Right lobe of liver (tissue), 6 donors: ENCODE data around the gene CCBE1. TPM values are rescaled to one million over a fixed set of nuclear protein-coding genes. Genes with fewer than 3 reads are reported as not detected.
"Not testable (repeated sequence)": the region's sequence is repeated elsewhere in the genome, so short reads cannot be mapped to it uniquely, and the experiment has no call there.

ENCODE experiments used
- ATAC-seq, 4 donors: fragments of 200-7000 bp; cut with Tn5 transposase; one replicate each; pipeline ENCODE4 v1.9.1; 2020; ENCODE audit warnings: mild to moderate bottlenecking in 4 of 4, moderate library complexity in 4 of 4
- DNase-seq, 3 donors: peaks; one replicate each; pipeline ENCODE4 v3.0.0-alpha.2; 2020
- H3K27ac ChIP-seq, 3 donors: fragments of 200-600 bp; one replicate each; pipeline ENCODE4 v1.8.0; 2022
- H3K27me3 ChIP-seq, 2 donors: fragments of 200-600 bp; one replicate each; pipeline ENCODE4 v1.8.0; 2022
- H3K36me3 ChIP-seq, 4 donors: fragments of 200-600 bp; sonication (generic) in 1 of 4; one replicate each; pipeline versions ENCODE4 v1.5.1 to v1.8.0; 2017 to 2022; ENCODE audit warnings: control low read depth in 1 of 4
- H3K4me1 ChIP-seq, 4 donors: fragments of 200-600 bp; sonication (generic) in 1 of 4; one replicate each; pipeline versions ENCODE4 v1.5.1 to v1.8.0; 2017 to 2022; ENCODE audit warnings: control low read depth in 1 of 4
- H3K4me3 ChIP-seq, 3 donors: fragments of 200-600 bp; one replicate each; pipeline ENCODE4 v1.8.0; 2022
- H3K9me3 ChIP-seq, 4 donors: fragments of 200-600 bp; sonication (generic) in 1 of 4; one replicate each; pipeline versions ENCODE4 v1.5.1 to v1.8.0; 2017 to 2022; ENCODE audit warnings: control low read depth in 1 of 4
- POLR2A ChIP-seq: fragments of 450-650 bp; IDR thresholded peaks from one replicate; pipeline ENCODE4 v1.6.1; 2017; ENCODE audit warnings: antibody characterized with exemption, mild to moderate bottlenecking
- WGBS: methylation state at CpG from one replicate; pipeline ENCODE4 v1.1.6; 2018; ENCODE audit warnings: low coverage, low lambda C conversion rate; ENCODE audit not compliant: insufficient coverage; ENCODE audit errors: missing lambda C conversion rate; 5-methylcytosine and 5-hydroxymethylcytosine counted together
- intact Hi-C, 2 donors: fragments of 100-400 bp; cut with DNase I; formaldehyde crosslinking; loops; one replicate each; pipeline versions ENCODE4 v1.11.2 to v1.14.1; 2022
- total RNA-seq, 6 experiments: library from RNA; depleted of rRNA in 2 of 6; stranded (reverse); fragments of >200 nt in 2 of 6; fragmentation: NEBNext Ultra II Directional in 3 of 6; extraction: Animal tissue kit (Norgen Biotek cat#: 25700) in 3 of 6; gene quantifications; one replicate each; pipeline versions ENCODE4 v1.1.0 to v1.2.4, GENCODE V29; 2016 to 2023
- TF ChIP-seq, protein P1 (sequence below), 4 donors: fragments of 200-600 bp in 3 of 4; fragments of 450-650 bp in 1 of 4; IDR thresholded peaks; one replicate each; pipeline versions ENCODE4 v1.5.1 to v1.8.0; 2016 to 2022; ENCODE audit warnings: antibody characterized with exemption in 4 of 4, mild to moderate bottlenecking in 2 of 4
- donor health status: DM: no; HTN: yes; CAD: no.
- donor health status: DM: no; HTN: no; CAD: no.
- donor health status: DM: no; HTN: no; CAD: no.
- donor health status: DM: no; HTN: yes; CAD: no.
- donor health status: DM: no; HTN: yes; CAD: no.

The CCBE1 gene
- total RNA-seq, 6 experiments from 2014 or later: 2.7 to 6.9 (median 4.3) TPM

DNA sequence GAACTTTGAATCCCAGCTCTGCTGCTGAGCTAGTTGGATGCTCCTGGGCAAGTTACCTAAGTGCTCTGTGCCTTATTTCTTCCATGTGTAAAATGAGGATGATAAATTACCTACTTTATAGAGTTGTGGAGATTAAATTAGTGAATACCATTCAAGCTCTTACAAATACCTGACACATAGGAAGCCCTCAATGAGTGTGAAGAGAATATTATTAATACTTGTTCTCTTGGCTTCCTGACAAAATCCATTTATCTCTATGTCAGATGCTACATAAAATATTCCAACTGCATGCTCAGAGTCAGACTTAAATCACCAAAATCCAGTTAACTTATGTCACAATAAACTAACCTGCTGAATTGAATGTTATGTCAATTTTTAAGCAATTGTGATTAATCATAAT, 42.9 kb upstream of the CCBE1 start:
- intact Hi-C loops: no loop called here
- no peak for DNase-seq
- no peaks in the 10 kb centered on the region for H3K4me1 ChIP-seq

DNA sequence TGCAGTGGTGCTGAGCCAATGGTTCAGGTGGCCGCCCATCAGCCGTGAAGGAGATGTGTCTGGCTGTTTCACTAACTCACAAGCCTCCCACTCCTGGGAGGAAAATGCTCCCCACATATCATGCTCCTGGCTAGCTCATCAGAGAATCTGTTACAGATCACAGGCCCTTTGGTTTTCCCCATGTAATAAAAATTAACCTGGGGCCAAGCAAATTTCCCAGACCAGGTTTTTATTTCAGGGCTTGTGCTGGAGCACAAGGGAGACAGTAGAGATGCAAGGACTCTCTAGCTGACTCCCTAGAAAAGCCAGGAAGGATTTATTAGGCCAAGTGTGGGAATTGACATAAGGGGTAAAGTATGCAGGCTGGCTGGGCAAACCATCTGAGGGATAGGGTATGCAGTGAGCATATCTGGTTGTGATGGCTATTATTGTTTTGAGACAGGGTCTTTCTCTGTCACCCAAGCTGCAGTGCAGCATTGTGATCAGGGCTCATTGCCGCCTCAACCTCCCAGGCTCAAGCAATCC, 40.6 kb upstream of the CCBE1 start:
- TF ChIP-seq POLR2A: no peak
- TF ChIP-seq, protein P1, sequence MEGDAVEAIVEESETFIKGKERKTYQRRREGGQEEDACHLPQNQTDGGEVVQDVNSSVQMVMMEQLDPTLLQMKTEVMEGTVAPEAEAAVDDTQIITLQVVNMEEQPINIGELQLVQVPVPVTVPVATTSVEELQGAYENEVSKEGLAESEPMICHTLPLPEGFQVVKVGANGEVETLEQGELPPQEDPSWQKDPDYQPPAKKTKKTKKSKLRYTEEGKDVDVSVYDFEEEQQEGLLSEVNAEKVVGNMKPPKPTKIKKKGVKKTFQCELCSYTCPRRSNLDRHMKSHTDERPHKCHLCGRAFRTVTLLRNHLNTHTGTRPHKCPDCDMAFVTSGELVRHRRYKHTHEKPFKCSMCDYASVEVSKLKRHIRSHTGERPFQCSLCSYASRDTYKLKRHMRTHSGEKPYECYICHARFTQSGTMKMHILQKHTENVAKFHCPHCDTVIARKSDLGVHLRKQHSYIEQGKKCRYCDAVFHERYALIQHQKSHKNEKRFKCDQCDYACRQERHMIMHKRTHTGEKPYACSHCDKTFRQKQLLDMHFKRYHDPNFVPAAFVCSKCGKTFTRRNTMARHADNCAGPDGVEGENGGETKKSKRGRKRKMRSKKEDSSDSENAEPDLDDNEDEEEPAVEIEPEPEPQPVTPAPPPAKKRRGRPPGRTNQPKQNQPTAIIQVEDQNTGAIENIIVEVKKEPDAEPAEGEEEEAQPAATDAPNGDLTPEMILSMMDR (IDR thresholded peaks at IDR 0.05): no peak
- DNase-seq (no peak), ATAC-seq (no peak)
- intact Hi-C loops: no loop called here
- Histone ChIP-seq H3K4me1 (no peaks in the 10 kb centered on the region), H3K9me3 (no peaks in the 10 kb centered on the region), H3K27ac (no peak overlapping the region), H3K4me3 (no peak overlapping the region), H3K36me3 (no peaks in the 10 kb centered on the region), H3K27me3 (no peaks in the 10 kb centered on the region)
- WGBS: 60% methylated on average over 2 of the region's 3 CpGs

More for the DNA sequence above, 42.9 kb upstream of the CCBE1 start:
- no peaks in the 10 kb centered on the region for H3K36me3 ChIP-seq
- no peak overlapping the region for H3K4me3 ChIP-seq
- H3K9me3 ChIP-seq: no peaks in the 10 kb centered on the region
- no peak for ATAC-seq
- no peak for TF ChIP-seq POLR2A
- TF ChIP-seq, protein P1 (IDR thresholded peaks at IDR 0.05): no peak
- H3K27ac ChIP-seq: no peak overlapping the region
- no peaks in the 10 kb centered on the region for H3K27me3 ChIP-seq

DNA sequence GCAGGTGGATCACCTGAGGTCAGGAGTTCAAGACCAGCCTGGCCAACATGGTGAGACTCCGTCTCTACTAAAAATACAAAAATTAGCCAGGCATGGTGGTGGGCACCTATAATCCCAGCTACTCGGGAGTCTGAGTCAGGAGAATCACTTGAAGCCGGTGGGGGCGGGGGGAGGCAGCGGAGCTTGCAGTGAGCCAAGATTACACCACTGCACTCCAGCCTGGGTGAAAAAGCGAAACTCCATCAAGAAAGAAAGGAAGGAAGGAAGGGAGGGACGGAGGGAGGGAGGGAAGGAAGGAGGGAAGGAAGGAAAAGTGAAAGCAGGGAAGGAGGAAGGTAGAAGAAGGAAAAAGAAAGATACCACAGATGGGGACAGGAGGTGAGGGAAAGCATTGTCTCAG, 40.1 kb upstream of the CCBE1 start:
- H3K9me3 ChIP-seq, intact Hi-C loops, H3K36me3 ChIP-seq, H3K27ac ChIP-seq, H3K4me3 ChIP-seq, DNase-seq, H3K4me1 ChIP-seq, ATAC-seq, H3K27me3 ChIP-seq: not testable (repeated sequence)
- 78% methylated on average over 7 of the region's 7 CpGs for WGBS

DNA sequence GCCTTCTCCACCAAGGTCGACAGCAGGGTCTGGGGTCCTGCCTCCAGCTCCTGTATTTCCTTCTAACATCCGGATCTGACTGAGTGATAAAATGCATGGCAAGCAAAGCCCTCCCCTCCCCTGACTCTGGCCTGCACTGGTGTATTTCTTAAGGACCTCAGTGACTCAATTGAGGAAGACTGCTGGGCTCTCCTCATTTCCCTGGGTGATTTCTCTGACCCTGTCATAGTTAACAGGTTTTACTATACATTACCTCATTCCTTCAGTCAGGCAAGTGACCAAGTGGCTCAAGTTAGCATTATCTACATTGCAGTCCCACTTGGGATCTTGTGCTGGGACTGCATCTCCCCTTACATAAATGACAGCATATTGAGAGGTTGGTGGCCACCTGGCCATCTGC, 38.8 kb upstream of the CCBE1 start:
- no peaks in the 10 kb centered on the region for H3K36me3 ChIP-seq
- TF ChIP-seq POLR2A: no peak
- TF ChIP-seq, protein P1 (IDR thresholded peaks at IDR 0.05): no peak

DNA sequence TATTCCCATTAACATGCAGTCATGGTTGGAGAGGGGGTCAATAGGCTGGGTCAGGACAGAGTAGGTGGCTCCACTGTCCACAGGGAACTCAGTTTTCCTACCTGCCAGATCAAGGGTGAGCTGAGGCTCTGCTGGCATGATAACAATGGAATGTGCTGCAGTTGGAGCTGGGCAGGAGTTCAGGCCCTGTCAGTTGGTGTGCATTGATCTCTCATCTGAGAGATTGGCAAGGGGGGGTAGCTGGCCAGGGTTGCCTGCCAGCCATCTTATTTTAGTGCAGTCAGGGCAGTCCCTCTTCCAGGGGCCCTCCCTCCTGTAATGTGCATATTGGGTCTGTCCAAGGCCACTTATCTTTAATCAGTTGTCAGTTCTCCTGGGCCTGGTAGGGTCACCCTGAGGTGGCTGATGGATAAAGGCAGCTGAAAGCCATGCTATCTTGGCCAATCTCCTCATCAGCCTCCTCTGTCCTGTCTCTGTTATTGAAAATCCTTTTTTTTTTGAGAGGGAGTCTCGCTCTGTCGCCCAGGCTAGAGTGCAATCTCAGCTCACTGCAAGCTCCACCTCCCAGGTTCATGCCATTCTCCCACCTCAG, 38.1 kb upstream of the CCBE1 start:
- H3K4me1 ChIP-seq: no peaks in the 10 kb centered on the region
- no peak overlapping the region for H3K4me3 ChIP-seq
- no peaks in the 10 kb centered on the region for H3K9me3 ChIP-seq
- H3K27ac ChIP-seq: no peak overlapping the region
- intact Hi-C loops: no loop called here
- H3K27me3 ChIP-seq: no peaks in the 10 kb centered on the region
- 67% methylated on average over 1 of the region's 2 CpGs for WGBS
- H3K36me3 ChIP-seq: no peaks in the 10 kb centered on the region
- DNase-seq (no peak), ATAC-seq (no peak)
- TF ChIP-seq, protein P1 (IDR thresholded peaks at IDR 0.05): no peak
- TF ChIP-seq POLR2A: no peak

More for the DNA sequence above, 38.8 kb upstream of the CCBE1 start:
- Histone ChIP-seq H3K27me3 (no peaks in the 10 kb centered on the region), H3K4me1 (no peaks in the 10 kb centered on the region), H3K9me3 (no peaks in the 10 kb centered on the region), H3K4me3 (no peak overlapping the region), H3K27ac (no peak overlapping the region)
- DNase-seq: no peak
- intact Hi-C loops: no loop called here
- 60% methylated on average over 1 of the region's 2 CpGs for WGBS
- no peak for ATAC-seq
